Activated CD8-positive, alpha-beta memory T cell treated with anti-CD3 and anti-CD28 coated beads, Interleukin-2, amount 10 ng/mL, durations not matched to agents 7 days and 5 days (primary cell): ENCODE data around the gene ZFYVE28. TPM values are rescaled to one million over a fixed set of nuclear protein-coding genes. Genes with fewer than 3 reads are reported as not detected.

Experiments
- ATAC-seq: fragments of 150-1000 bp; cut with Tn5 transposase; one replicate; pipeline ENCODE4 v1.10.0; 2021; ENCODE audit warnings: moderate library complexity
- CTCF ChIA-PET: fragments of 350-600 bp; sonication (Branson Sonifier 250); formaldehyde crosslinking; loops from one replicate; lab custom pipeline; 2021; ENCODE audit warnings: antibody characterized with exemption; lab: Charles Lee
- DNase-seq: peaks from one replicate; pipeline ENCODE4 v3.0.0-alpha.2; 2020
- H3K27ac Mint-ChIP-seq: one replicate; pipeline ENCODE4 v1.8.0; 2021; ENCODE audit warnings: mild to moderate bottlenecking, mixed read lengths
- H3K27me3 Mint-ChIP-seq: one replicate; pipeline ENCODE4 v1.8.0; 2021; ENCODE audit warnings: mixed read lengths
- H3K36me3 Mint-ChIP-seq: one replicate; pipeline ENCODE4 v1.8.0; 2021; ENCODE audit warnings: mild to moderate bottlenecking, mixed read lengths
- H3K4me1 Mint-ChIP-seq: one replicate; pipeline ENCODE4 v1.8.0; 2021; ENCODE audit warnings: mixed read lengths
- H3K4me3 Mint-ChIP-seq: one replicate; pipeline ENCODE4 v1.8.0; 2021; ENCODE audit warnings: mild to moderate bottlenecking, moderate library complexity, mixed read lengths
- H3K9me3 Mint-ChIP-seq: one replicate; pipeline ENCODE4 v1.8.0; 2022; ENCODE audit warnings: low read depth, mixed read lengths
- total RNA-seq, 2 experiments: library from RNA; stranded (reverse); gene quantifications; one replicate each; pipeline ENCODE4 v1.2.3, GENCODE V29; 2021

The ZFYVE28 gene
- total RNA-seq, 2 experiments from 2014 or later: 12.5 to 30.3 TPM

DNA sequence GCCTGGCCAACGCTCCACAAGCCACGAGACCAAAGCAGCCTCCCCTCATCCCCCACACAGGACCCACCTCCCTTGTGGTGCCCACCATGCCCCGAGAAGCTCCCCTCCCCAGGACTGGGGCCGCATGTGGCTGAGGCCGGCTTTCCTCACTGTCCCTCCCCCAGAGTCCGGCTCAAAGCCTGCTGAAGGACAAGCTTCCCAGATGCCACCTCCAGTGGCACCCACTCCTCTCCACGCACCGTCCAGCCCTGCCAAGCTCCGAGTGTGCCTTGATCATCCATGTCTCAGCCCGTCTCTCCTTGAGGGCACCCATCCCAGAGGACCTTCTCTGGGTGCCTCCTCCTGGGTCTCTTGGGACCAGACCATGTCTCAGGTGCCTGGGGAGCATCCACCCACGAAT, 97.7 kb downstream of the ZFYVE28 start:
- H3K4me1 Mint-ChIP-seq: peaks cover 10% of the 10 kb centered on the region
- peaks cover 9% of the 10 kb centered on the region for H3K36me3 Mint-ChIP-seq
- H3K27ac Mint-ChIP-seq: no peak overlapping the region
- CTCF ChIA-PET: interaction anchor here (0.7 to 0.8 kb wide), 2 partner anchors 9 to 100 kb away, joined by 3 read pairs; no protein-coding TSS in a partner anchor
- H3K27me3 Mint-ChIP-seq: no peaks in the 10 kb centered on the region
- ATAC-seq (no peak), DNase-seq (peak; percentile 38)
- H3K9me3 Mint-ChIP-seq: peaks cover 5% of the 10 kb centered on the region
- H3K4me3 Mint-ChIP-seq: no peak overlapping the region

DNA sequence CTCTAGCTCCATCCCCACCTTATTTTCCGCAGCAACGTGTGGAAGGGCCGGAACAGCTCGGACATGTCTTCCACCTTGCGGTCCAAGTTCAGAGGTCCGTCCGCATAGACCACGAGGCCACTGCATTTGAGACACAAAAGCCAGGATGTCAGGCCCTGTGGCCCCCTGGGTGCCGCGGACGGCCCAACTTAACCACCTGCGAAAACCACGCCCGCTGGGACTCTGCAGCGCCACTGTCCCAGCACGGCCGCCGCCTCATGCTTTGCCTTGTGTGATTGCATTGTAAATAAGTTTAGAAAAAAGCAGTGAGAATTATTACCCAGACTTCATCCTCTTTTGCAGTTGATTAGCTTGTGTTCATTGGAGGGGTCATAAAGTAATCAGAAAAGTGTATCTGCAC, 98.3 kb downstream of the ZFYVE28 start:
- Mint-ChIP-seq H3K27ac (no peak overlapping the region), H3K4me3 (no peak overlapping the region), H3K27me3 (no peaks in the 10 kb centered on the region), H3K36me3 (peaks cover 11% of the 10 kb centered on the region), H3K9me3 (peaks cover 5% of the 10 kb centered on the region), H3K4me1 (peaks cover 10% of the 10 kb centered on the region)
- ATAC-seq (peak; percentile 42), DNase-seq (peak; percentile 42)
- CTCF ChIA-PET: interaction anchor here (0.8 kb wide), 1 partner anchor 8 kb away, joined by 3 read pairs; no protein-coding TSS in a partner anchor

DNA sequence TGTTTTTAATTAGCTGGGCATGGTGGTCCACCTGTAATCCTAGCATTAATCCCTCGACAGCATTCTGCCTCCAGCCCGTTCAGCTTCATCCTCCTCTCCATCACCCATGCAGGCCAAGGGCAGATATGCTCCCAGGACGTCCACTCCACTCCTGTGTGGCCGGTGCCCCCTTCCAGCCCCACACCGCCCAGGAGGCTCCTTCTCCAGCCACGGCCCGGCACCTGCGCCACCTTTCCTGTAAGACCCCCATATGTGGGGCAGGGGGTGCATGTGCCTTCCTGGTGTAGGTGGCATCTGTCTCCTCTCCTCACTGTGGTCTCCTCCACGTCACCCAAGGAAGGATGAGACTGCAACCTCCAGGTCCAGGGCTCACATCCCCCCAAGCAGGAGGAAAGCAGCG, 99.6 kb downstream of the ZFYVE28 start:
- H3K27ac Mint-ChIP-seq: no peak overlapping the region
- no peaks in the 10 kb centered on the region for H3K27me3 Mint-ChIP-seq
- ATAC-seq: no peak
- peaks cover 4% of the 10 kb centered on the region for H3K36me3 Mint-ChIP-seq
- CTCF ChIA-PET: no interaction called here
- H3K4me1 Mint-ChIP-seq: peaks cover 10% of the 10 kb centered on the region
- H3K9me3 Mint-ChIP-seq: no peaks in the 10 kb centered on the region
- H3K4me3 Mint-ChIP-seq: no peak overlapping the region
- DNase-seq: no peak

DNA sequence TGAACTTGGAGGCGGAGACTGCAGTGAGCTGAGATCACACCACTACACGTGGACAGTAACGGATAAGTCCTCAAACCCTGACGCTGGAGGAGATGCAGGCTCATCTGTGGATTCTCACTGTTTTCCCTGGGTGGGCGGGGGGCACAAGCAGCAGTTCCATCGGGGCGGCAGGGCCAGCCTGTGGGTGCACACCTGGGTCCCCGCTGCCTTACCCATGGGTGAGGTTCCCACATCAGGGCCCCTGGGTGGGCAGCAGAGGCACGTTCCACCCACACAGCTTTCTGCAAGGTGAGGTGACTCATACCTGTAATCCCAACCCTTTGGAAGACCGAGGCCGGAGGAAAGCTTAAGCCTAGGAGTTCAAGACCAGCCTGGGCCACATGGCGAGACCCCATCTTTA, 100.0 kb downstream of the ZFYVE28 start:
- peaks cover 10% of the 10 kb centered on the region for H3K4me1 Mint-ChIP-seq
- peaks cover 4% of the 10 kb centered on the region for H3K36me3 Mint-ChIP-seq
- CTCF ChIA-PET: no interaction called here
- DNase-seq (peak; percentile 31), ATAC-seq (no peak)
- no peaks in the 10 kb centered on the region for H3K9me3 Mint-ChIP-seq
- H3K4me3 Mint-ChIP-seq: no peak overlapping the region
- no peaks in the 10 kb centered on the region for H3K27me3 Mint-ChIP-seq
- H3K27ac Mint-ChIP-seq: no peak overlapping the region

DNA sequence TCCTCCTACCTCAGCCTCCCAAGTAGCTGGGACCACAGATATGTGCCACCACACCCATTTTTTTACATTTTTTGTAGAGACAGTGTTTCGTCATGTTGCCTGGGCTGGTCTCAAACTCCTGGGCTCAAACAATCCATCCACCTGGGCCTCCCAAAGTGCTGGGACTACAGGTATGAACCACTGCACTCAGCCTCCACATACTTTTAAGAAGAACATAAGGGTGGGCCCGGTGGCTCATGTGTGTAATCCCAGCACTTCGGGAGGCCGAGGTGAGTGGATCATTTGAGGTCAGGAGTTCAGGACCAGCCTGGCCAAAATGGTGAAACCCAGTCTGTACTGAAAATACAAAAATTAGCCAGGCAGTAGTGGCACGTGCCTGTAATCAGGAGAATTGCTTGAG, 105.1 kb downstream of the ZFYVE28 start:
- H3K27me3 Mint-ChIP-seq: no peaks in the 10 kb centered on the region
- no peak for DNase-seq
- no peak overlapping the region for H3K27ac Mint-ChIP-seq
- no peak for ATAC-seq
- peaks cover 10% of the 10 kb centered on the region for H3K36me3 Mint-ChIP-seq
- CTCF ChIA-PET: no interaction called here
- peaks cover 3% of the 10 kb centered on the region for H3K9me3 Mint-ChIP-seq
- no peaks in the 10 kb centered on the region for H3K4me1 Mint-ChIP-seq
- no peak overlapping the region for H3K4me3 Mint-ChIP-seq

DNA sequence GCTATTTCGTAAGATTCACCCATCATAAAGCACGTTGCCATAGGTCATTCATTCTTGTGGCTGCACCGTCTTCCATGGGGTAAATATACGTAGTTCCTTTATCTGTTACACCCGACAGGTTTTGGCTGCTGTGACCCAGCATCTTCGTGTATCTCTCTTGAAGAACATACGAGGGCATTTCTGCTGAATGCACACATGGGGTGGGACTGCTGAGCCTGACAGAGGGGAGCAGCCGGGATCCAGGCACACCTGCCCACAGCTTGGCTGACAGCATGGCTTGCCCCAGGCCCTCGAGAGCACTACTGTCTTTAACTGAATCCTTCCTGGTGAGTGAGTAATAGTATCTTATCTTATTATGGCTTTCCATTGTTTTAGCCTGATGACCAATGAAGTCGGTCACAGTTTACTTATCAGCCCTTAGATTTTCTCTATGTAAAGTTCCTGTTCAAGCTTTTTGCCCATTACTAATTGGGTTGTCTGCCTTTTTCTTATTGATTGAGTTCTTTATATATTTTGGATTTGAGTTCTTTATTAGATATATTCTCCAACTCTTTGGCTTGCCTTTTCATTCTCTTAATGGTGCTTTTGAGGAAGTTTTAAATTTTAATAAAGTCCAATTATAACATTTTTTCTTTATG, 111.6 kb downstream of the ZFYVE28 start:
- CTCF ChIA-PET: no interaction called here

DNA sequence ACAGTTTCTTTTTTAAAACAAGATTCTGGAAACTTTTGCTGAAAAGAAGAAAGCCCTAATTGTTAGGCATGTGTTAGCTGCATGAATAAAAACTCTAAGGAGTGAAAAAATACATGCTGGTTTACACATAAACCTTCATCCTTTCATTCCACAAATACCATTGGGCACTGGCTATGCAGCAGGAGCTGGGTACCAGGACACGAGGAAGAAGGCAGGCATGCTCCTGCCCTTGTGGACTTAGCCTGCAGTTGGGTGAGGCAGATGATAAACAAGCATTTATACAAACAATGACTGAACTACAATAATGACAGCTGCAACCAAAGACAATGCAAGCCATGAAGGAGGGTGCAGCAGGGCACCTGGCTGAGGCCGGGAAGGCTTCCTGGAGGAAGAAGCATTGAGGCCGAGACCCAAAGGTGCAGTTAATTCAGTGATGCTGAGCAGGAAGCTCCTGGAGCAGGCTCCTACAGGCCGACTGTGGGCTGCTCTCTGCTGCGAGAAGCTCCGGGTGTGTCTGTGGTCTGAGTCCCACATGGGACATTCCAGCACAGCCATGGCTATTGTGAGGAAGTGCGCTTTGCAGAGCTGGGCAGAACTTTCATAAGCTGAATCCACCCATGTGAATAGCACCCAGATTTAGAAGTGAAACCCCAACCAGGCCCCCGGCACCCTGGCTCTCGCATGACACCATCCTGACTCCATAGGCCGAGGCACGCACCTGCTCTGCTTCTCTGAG, 112.5 kb downstream of the ZFYVE28 start:
- Mint-ChIP-seq H3K36me3 (peaks cover 8% of the 10 kb centered on the region), H3K27me3 (no peaks in the 10 kb centered on the region), H3K4me3 (no peak overlapping the region), H3K9me3 (peaks cover 7% of the 10 kb centered on the region), H3K4me1 (no peaks in the 10 kb centered on the region), H3K27ac (no peak overlapping the region)
- ATAC-seq: no peak
- CTCF ChIA-PET: no interaction called here
- peak; percentile 32 for DNase-seq

More for the DNA sequence above, 111.6 kb downstream of the ZFYVE28 start:
- DNase-seq (no peak), ATAC-seq (no peak)
- H3K4me3 Mint-ChIP-seq: no peak overlapping the region
- peaks cover 7% of the 10 kb centered on the region for H3K9me3 Mint-ChIP-seq
- H3K27me3 Mint-ChIP-seq: no peaks in the 10 kb centered on the region
- no peaks in the 10 kb centered on the region for H3K4me1 Mint-ChIP-seq
- peaks cover 8% of the 10 kb centered on the region for H3K36me3 Mint-ChIP-seq
- H3K27ac Mint-ChIP-seq: no peak overlapping the region

DNA sequence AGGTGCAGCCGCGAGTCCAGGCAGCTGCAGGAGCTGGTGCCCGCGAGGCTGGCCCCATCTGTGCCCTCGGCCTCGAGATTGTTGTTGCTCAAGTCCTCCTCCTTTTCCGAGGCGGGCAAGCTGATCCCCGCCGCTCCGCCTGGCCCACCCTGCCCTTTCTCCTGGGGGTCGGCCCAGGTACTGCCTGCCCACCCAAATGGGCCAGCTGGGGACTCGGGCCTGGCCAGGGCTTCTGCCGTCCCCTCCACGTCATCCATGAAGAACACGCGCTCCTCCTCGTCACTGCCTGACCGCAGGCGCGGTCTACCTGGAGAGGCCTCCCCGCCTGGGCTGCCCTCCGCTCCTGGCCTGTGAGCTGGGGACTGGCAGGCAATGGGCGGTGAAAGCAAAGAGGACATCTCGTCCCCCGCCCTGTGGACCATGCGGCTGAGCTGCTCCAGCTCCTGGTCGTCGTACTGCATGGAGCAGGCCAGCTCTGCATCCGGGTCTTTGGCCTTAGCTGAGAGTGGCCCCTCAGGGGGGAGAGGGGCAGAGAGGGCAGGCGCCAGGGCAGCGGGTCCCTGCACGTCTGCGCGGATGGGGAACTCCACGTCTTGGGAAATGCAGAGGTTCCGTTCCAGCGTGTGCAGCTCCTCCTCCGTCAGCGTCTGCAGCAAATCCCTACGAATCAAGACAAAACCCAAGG, 113.4 kb downstream of the ZFYVE28 start:
- CTCF ChIA-PET: no interaction called here
- Mint-ChIP-seq H3K27ac (no peak overlapping the region), H3K4me3 (no peak overlapping the region), H3K36me3 (peaks cover 3% of the 10 kb centered on the region), H3K9me3 (peaks cover 5% of the 10 kb centered on the region), H3K4me1 (no peaks in the 10 kb centered on the region), H3K27me3 (no peaks in the 10 kb centered on the region)
- ATAC-seq (no peak), DNase-seq (peak; percentile 33)

DNA sequence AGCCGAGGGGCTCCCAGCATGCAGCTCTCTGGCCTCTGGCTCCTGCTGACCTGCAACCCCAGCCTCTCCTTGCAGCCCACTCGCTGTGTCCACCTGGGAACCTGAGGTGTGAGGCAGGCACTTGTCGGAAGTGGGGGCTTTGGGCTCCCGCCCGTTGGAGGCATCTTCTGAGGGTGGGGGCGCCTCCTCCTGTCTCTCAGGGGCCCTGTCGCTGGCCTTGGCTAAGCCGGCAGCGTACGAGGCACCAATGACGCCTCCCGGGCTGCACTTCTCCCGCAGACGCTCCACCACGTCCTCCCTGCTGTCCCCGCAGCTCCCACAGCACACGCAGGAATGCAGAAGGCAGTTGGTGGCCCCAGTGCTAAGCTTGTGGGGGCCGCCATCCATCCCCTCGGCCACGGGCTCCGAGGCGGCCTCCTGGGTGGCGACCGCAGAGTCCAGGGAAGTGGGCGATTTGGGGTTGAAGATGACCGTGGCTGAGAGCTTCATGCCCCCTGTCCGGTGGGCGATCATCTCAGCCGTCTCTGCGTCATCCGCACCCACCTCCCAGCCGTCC, 114.0 kb downstream of the ZFYVE28 start:
- H3K9me3 Mint-ChIP-seq: peaks cover 5% of the 10 kb centered on the region
- DNase-seq: no peak
- no peaks in the 10 kb centered on the region for H3K27me3 Mint-ChIP-seq
- no peak overlapping the region for H3K4me3 Mint-ChIP-seq
- no peak for ATAC-seq
- H3K4me1 Mint-ChIP-seq: no peaks in the 10 kb centered on the region
- no peak overlapping the region for H3K27ac Mint-ChIP-seq
- H3K36me3 Mint-ChIP-seq: peaks cover 2% of the 10 kb centered on the region
- CTCF ChIA-PET: no interaction called here

DNA sequence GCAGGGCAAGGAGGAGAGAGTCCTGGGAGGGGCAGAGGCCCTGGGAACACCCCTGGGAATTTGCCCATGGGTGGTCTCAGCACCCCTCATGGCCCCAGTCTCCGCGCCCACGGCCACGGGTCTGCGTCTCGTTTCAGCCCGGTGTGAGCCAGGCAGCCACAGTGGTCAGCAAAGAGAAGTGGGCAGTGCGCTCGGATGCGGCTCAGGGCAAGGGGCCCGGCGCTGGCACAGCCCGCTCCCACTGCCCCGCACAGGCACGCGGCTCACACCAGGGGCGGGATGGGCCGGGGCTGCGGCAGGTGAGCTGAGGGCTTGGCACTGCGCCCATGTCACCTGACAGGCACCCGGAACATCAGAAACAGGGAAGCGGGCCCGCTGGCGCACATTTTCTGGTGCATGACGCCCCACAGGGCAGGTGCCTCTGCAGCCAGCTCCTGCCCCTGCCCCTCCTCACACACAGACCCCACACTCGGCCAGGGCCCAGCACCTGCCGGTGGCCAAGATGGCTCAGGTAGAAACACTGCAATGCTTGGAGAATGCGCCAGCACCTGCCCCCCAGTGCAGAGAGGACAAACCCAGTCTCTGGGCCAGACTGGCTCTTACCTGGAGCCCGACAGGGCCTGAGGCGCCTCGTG, 114.6 kb downstream of the ZFYVE28 start:
- ATAC-seq (no peak), DNase-seq (peak; percentile 32)
- no peak overlapping the region for H3K27ac Mint-ChIP-seq
- CTCF ChIA-PET: no interaction called here
- no peak overlapping the region for H3K4me3 Mint-ChIP-seq
- H3K4me1 Mint-ChIP-seq: peaks cover 2% of the 10 kb centered on the region
- H3K36me3 Mint-ChIP-seq: peaks cover 4% of the 10 kb centered on the region
- H3K27me3 Mint-ChIP-seq: no peaks in the 10 kb centered on the region
- H3K9me3 Mint-ChIP-seq: peaks cover 5% of the 10 kb centered on the region

DNA sequence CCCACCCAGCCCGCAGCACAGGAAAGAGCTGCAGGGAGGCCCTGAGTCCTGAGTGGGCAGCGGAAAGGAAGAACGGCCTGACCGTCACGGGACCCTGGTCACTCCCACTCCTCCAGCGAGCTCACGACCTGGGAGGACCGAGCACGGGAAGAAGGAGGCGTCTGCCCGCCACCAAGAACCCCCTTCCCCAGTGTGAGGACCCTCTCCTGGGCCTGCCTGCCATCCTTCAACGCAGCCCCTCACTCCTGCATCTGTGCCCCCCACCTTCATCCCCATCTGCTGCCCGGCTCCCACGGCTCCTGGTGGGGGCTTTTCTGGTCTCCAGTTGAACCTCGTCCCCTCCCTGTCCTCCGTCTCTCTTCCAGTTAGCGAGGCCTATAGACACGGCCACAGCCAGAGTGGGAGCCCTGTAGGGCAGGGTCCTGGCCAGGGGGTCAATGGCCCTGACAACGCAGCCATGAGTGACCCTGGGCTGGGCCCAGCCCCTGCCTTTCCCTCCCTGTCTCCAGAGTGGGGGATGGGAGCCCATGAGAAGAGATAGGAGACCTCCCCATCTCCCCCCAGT, 115.2 kb downstream of the ZFYVE28 start:
- peaks cover 5% of the 10 kb centered on the region for H3K9me3 Mint-ChIP-seq

DNA sequence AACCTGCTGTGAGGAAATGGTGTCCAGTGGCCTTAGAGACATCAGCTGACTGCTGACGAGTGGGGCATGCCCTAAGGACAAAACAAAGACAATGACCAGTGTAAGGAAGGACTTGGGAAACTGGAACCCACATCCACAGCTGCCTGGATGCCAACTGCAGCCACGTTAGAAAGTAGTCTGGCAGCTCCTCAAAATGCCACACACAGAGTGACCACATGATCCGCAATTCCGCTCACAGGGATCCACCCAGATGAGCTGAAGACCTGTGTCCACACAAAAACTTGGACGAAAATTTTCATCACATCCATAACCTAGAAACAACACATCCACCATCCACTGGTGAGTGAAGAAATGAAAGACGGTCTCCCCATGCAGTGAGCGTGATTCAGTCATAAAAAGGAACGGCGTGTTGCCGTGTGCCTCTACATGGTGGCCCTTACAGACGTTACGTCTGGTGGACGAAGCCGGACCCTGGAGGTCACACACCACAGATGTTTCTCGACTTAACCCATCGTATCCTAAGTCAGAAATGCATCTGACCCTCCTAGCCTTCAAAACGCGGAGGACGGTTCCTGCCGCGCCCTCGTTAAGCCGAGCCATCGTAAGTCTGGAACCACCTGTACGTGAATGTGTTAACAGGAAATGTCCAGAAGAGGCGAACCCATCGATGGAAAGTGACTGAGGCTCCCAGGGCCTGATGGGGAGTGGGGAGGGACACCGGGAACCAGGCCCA, 115.9 kb downstream of the ZFYVE28 start:
- Mint-ChIP-seq H3K4me1 (peaks cover 4% of the 10 kb centered on the region), H3K9me3 (peaks cover 5% of the 10 kb centered on the region), H3K27me3 (no peaks in the 10 kb centered on the region), H3K27ac (no peak overlapping the region), H3K36me3 (peaks cover 4% of the 10 kb centered on the region), H3K4me3 (no peak overlapping the region)
- CTCF ChIA-PET: interaction anchor here (0.9 to 1.2 kb wide), 2 partner anchors 12 to 554 kb away, joined by 3 read pairs; no protein-coding TSS in a partner anchor
- ATAC-seq: no peak
- peak; percentile 35 for DNase-seq

More for the DNA sequence above, 115.2 kb downstream of the ZFYVE28 start:
- ATAC-seq: no peak
- H3K36me3 Mint-ChIP-seq: peaks cover 4% of the 10 kb centered on the region
- DNase-seq: peak; percentile 27
- no peaks in the 10 kb centered on the region for H3K27me3 Mint-ChIP-seq
- H3K27ac Mint-ChIP-seq: no peak overlapping the region
- no peak overlapping the region for H3K4me3 Mint-ChIP-seq
- H3K4me1 Mint-ChIP-seq: peaks cover 2% of the 10 kb centered on the region
- CTCF ChIA-PET: interaction anchor here (0.9 to 1.2 kb wide), 2 partner anchors 13 to 555 kb away, joined by 3 read pairs; no protein-coding TSS in a partner anchor
